Osteoblast (primary cell): ENCODE measurements around the gene PPM1L. TPM values are rescaled to one million over a fixed set of nuclear protein-coding genes. Genes with fewer than 3 reads are reported as not detected.
A peak's percentile ranks its signal among the peaks of the same experiment; 100 is the strongest.

Experiments
- DNase-seq: peaks from one replicate; pipeline ENCODE4 v3.0.0; 2011; ENCODE audit warnings: low spot score, mixed read lengths; ENCODE audit not compliant: insufficient read length; ENCODE audit errors: missing footprints
- H2AFZ ChIP-seq: 2 replicates; pipeline ENCODE4 v1.6.0; 2011; ENCODE audit warnings: mild to moderate bottlenecking, low read length
- H3K27ac ChIP-seq: 2 replicates; pipeline ENCODE4 v1.5.1; 2011; ENCODE audit warnings: mild to moderate bottlenecking, low read depth, low read length, moderate library complexity
- H3K27me3 ChIP-seq: 2 replicates; pipeline ENCODE4 v1.6.0; 2012; ENCODE audit warnings: mild to moderate bottlenecking, control low read depth, inconsistent platforms, low read length, moderate library complexity; ENCODE audit not compliant: insufficient read depth
- H3K36me3 ChIP-seq: 2 replicates; pipeline ENCODE4 v1.5.1; 2011; ENCODE audit warnings: mild to moderate bottlenecking, low read length, control low read depth, moderate library complexity; ENCODE audit not compliant: insufficient read depth
- H3K4me1 ChIP-seq: 2 replicates; pipeline ENCODE4 v1.5.1; 2011; ENCODE audit warnings: mild to moderate bottlenecking, low read length, control low read depth, moderate library complexity; ENCODE audit not compliant: insufficient read depth
- H3K4me2 ChIP-seq: 2 replicates; pipeline ENCODE4 v1.6.0; 2011; ENCODE audit warnings: mild to moderate bottlenecking, low read length; ENCODE audit not compliant: insufficient read depth
- H3K4me3 ChIP-seq: fragments of 200-600 bp; sonication (generic); 3 replicates; pipeline ENCODE4 v1.5.1; 2012; ENCODE audit warnings: mild to moderate bottlenecking, low read length, inconsistent platforms; ENCODE audit not compliant: insufficient read depth
- H3K79me2 ChIP-seq: 2 replicates; pipeline ENCODE4 v1.6.0; 2012; ENCODE audit warnings: mild to moderate bottlenecking, low read length, control low read depth, inconsistent platforms; ENCODE audit not compliant: insufficient read depth
- H3K9me3 ChIP-seq: 2 replicates; pipeline ENCODE4 v1.5.1; 2011; ENCODE audit warnings: low read depth, low read length, control low read depth
- H4K20me1 ChIP-seq: 2 replicates; pipeline ENCODE4 v1.6.0; 2012; ENCODE audit warnings: mild to moderate bottlenecking, low read length, control low read depth; ENCODE audit not compliant: insufficient read depth
- CTCF ChIP-seq: IDR thresholded peaks from 2 replicates; pipeline ENCODE4 v1.5.1; 2011; ENCODE audit warnings: mild to moderate bottlenecking, low read depth, low read length, moderate library complexity; ENCODE audit errors: extremely low read depth
- total RNA-seq: library from RNA; depleted of rRNA; stranded (reverse); fragments of >200 nt; gene quantifications from 2 replicates; pipeline ENCODE4 v1.2.3, GENCODE V29; 2012

The PPM1L gene
- total RNA-seq, 1 donor = 4.3 TPM

- DNase-seq = no peak
- no peak overlapping the region for H3K27ac ChIP-seq
- H4K20me1 ChIP-seq = no peaks in the 10 kb centered on the region
- H2AFZ ChIP-seq = no peak overlapping the region
- no peaks in the 10 kb centered on the region for H3K9me3 ChIP-seq
- H3K4me2 ChIP-seq = no peak overlapping the region
- no peak for TF ChIP-seq CTCF
- H3K4me1 ChIP-seq = no peaks in the 10 kb centered on the region
- no peaks in the 10 kb centered on the region for H3K27me3 ChIP-seq
- H3K79me2 ChIP-seq = no peaks in the 10 kb centered on the region
- H3K4me3 ChIP-seq = no peak overlapping the region
- H3K36me3 ChIP-seq = no peaks in the 10 kb centered on the region
These were observed 12.9 kb downstream of the PPM1L start for GRCh38 chr3:160768918-160769317.

GRCh38 chr3:160771811-160772459 is 15.9 kb downstream of the PPM1L start:
- Histone ChIP-seq H3K4me2 (no peak overlapping the region), H2AFZ (no peak overlapping the region), H3K4me3 (no peak overlapping the region), H3K27ac (no peak overlapping the region), H3K36me3 (no peaks in the 10 kb centered on the region), H3K79me2 (no peaks in the 10 kb centered on the region), H3K9me3 (no peaks in the 10 kb centered on the region), H3K27me3 (no peaks in the 10 kb centered on the region), H4K20me1 (no peaks in the 10 kb centered on the region), H3K4me1 (no peaks in the 10 kb centered on the region)
- TF ChIP-seq CTCF = no peak
- no peak for DNase-seq

GRCh38 chr3:160773722-160774121 is 17.7 kb downstream of the PPM1L start:
- no peak for TF ChIP-seq CTCF

GRCh38 chr3:160774172-160774571 is 18.1 kb downstream of the PPM1L start:
- no peak overlapping the region for H3K27ac ChIP-seq

More at GRCh38 chr3:160773722-160774121, 17.7 kb downstream of the PPM1L start:
- DNase-seq = no peak
- no peak overlapping the region for H3K4me2 ChIP-seq
- H3K27me3 ChIP-seq = no peaks in the 10 kb centered on the region
- no peak overlapping the region for H3K27ac ChIP-seq
- no peaks in the 10 kb centered on the region for H3K79me2 ChIP-seq
- H3K36me3 ChIP-seq = no peaks in the 10 kb centered on the region
- no peaks in the 10 kb centered on the region for H3K9me3 ChIP-seq
- H3K4me3 ChIP-seq = no peak overlapping the region
- H3K4me1 ChIP-seq = no peaks in the 10 kb centered on the region
- no peaks in the 10 kb centered on the region for H4K20me1 ChIP-seq
- no peak overlapping the region for H2AFZ ChIP-seq

More at GRCh38 chr3:160774172-160774571, 18.1 kb downstream of the PPM1L start:
- Histone ChIP-seq H3K4me2 (no peak overlapping the region), H3K36me3 (no peaks in the 10 kb centered on the region), H4K20me1 (no peaks in the 10 kb centered on the region), H3K4me3 (no peak overlapping the region), H3K27me3 (no peaks in the 10 kb centered on the region), H2AFZ (no peak overlapping the region), H3K4me1 (no peaks in the 10 kb centered on the region), H3K9me3 (no peaks in the 10 kb centered on the region), H3K79me2 (no peaks in the 10 kb centered on the region)
- no peak for TF ChIP-seq CTCF
- peak; percentile 32 for DNase-seq
